Esophagus muscularis mucosa (tissue), 4 donors: Measurements from ENCODE around the gene PUSL1. TPM values are rescaled to one million over a fixed set of nuclear protein-coding genes. Genes with fewer than 3 reads are reported as not detected.
"Not testable (repeated sequence)": the region's sequence is repeated elsewhere in the genome, so short reads cannot be mapped to it uniquely, and the experiment has no call there.

Source experiments
- DNase-seq: peaks from one replicate; pipeline ENCODE4 v3.0.0-alpha.2; 2017; ENCODE audit errors: extremely low spot score
- H3K27ac ChIP-seq, 4 donors: fragments of 200-600 bp; sonication (generic); replicated peaks in 1 of 4; 1 replicate in 3 of 4; 2 replicates in 1 of 4; pipeline ENCODE4 v1.5.1; 2016 to 2019; ENCODE audit warnings: mild to moderate bottlenecking in 1 of 4
- H3K27me3 ChIP-seq, 4 donors: fragments of 200-600 bp; sonication (generic); one replicate each; pipeline versions ENCODE4 v1.5.1 to v1.6.0; 2016 to 2019
- H3K36me3 ChIP-seq, 4 donors: fragments of 200-600 bp; sonication (generic); one replicate each; pipeline ENCODE4 v1.5.1; 2016 to 2019
- H3K4me1 ChIP-seq, 4 donors: fragments of 200-600 bp; sonication (generic); one replicate each; pipeline ENCODE4 v1.5.1; 2016 to 2019
- H3K4me3 ChIP-seq, 4 donors: fragments of 200-600 bp; sonication (generic); 1 replicate in 2 of 4; 2 replicates in 2 of 4; pipeline ENCODE4 v1.5.1; 2016 to 2019; ENCODE audit warnings: mild to moderate bottlenecking in 4 of 4, moderate library complexity in 1 of 4
- H3K9me3 ChIP-seq, 4 donors: fragments of 200-600 bp; sonication (generic); 1 replicate in 3 of 4; 2 replicates in 1 of 4; pipeline ENCODE4 v1.5.1; 2016 to 2019
- EP300 ChIP-seq: sonication (generic); formaldehyde crosslinking; IDR thresholded peaks from one replicate; pipeline ENCODE4 v1.6.1; 2017; ENCODE audit warnings: antibody characterized with exemption
- POLR2A ChIP-seq: fragments of 450-650 bp; IDR thresholded peaks from one replicate; pipeline ENCODE4 v1.6.1; 2017; ENCODE audit warnings: antibody characterized with exemption, moderate library complexity, mild to moderate bottlenecking, low read depth
- POLR2AphosphoS5 ChIP-seq, 2 donors: sonication (generic); formaldehyde crosslinking; IDR thresholded peaks; one replicate each; pipeline ENCODE4 v1.6.1; 2017; ENCODE audit warnings: antibody characterized with exemption in 2 of 2
- whole genome bisulfite sequencing: methylation state at CpG from one replicate; pipeline ENCODE4 v1.1.5; 2018; 5-methylcytosine and 5-hydroxymethylcytosine counted together
- intact Hi-C: fragments of 100-400 bp; cut with DNase I; formaldehyde crosslinking; loops from one replicate; pipeline ENCODE4 v1.15.1; 2023
- total RNA-seq, 4 donors: library from RNA; depleted of rRNA; stranded (reverse); fragments of >200 nt; gene quantifications; one replicate each; pipeline versions ENCODE4 v1.1.0 to v1.2.1, GENCODE V29; 2016
- TF ChIP-seq, protein P1 (sequence below), 3 experiments: fragments of 200-600 bp in 2 of 3; fragments of 450-650 bp in 1 of 3; sonication (generic) in 2 of 3; IDR thresholded peaks; one replicate each; pipeline ENCODE4 v1.5.1; 2017 to 2019; ENCODE audit warnings: antibody characterized with exemption in 3 of 3, mild to moderate bottlenecking in 2 of 3, moderate library complexity in 1 of 3

Gene PUSL1
- total RNA-seq, 4 donors from 2014 or later, result 10.3 to 24.7 (median 21.7) TPM

- DNase-seq, result no peak
- Histone ChIP-seq H3K9me3 (no peaks in the 10 kb centered on the region), H3K4me1 (peaks cover 13 to 60% (median 56%) of the 10 kb centered on the region in 4 donors), H3K27ac (peak overlapping the region; percentile 80 to 84 (median 84)), H3K4me3 (no peak overlapping the region), H3K27me3 (no peaks in the 10 kb centered on the region), H3K36me3 (peaks cover 46 to 80% (median 71%) of the 10 kb centered on the region in 4 donors)
- 71% methylated on average over 12 of the region's 26 CpGs for WGBS
- intact Hi-C loops, result no loop called here
- no peak for TF ChIP-seq POLR2AphosphoS5 (IDR thresholded peaks at IDR 0.05)
- TF ChIP-seq, protein P1, sequence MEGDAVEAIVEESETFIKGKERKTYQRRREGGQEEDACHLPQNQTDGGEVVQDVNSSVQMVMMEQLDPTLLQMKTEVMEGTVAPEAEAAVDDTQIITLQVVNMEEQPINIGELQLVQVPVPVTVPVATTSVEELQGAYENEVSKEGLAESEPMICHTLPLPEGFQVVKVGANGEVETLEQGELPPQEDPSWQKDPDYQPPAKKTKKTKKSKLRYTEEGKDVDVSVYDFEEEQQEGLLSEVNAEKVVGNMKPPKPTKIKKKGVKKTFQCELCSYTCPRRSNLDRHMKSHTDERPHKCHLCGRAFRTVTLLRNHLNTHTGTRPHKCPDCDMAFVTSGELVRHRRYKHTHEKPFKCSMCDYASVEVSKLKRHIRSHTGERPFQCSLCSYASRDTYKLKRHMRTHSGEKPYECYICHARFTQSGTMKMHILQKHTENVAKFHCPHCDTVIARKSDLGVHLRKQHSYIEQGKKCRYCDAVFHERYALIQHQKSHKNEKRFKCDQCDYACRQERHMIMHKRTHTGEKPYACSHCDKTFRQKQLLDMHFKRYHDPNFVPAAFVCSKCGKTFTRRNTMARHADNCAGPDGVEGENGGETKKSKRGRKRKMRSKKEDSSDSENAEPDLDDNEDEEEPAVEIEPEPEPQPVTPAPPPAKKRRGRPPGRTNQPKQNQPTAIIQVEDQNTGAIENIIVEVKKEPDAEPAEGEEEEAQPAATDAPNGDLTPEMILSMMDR (IDR thresholded peaks at IDR 0.05), result no peak
- TF ChIP-seq EP300, result no peak
- no peak for TF ChIP-seq POLR2A
These were observed 7.1 kb downstream of the PUSL1 start for GRCh38 chr1:1315435-1315954.

DNA sequence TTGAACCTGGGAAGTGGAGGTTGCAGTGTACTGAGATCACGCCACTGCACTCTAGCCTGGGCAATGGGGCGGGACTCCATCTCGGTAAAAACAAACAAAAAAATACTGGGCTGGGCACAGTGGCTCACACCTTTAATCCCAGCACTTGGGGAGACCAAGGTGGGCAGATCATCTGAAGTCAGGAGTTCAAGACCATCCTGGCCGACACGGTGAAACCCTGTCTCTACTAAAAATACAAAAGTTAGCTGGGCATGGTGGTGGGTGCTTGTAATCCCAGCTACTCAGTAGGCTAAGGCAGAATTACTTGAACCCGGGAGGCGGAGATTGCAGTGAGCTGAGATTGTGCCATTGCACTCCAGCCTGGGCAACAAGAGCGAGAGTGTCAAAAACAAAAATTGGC, 7.8 kb downstream of the PUSL1 start:
- H3K4me3 ChIP-seq, H3K27me3 ChIP-seq, intact Hi-C loops, H3K9me3 ChIP-seq, DNase-seq: not testable (repeated sequence)
- Histone ChIP-seq H3K4me1 (peaks cover 17 to 67% (median 62%) of the 10 kb centered on the region in 4 donors), H3K36me3 (peaks cover 42 to 80% (median 69%) of the 10 kb centered on the region in 4 donors), H3K27ac (peak overlapping the region; percentile 80 to 84 (median 84))
- WGBS, result 88% methylated on average over 8 of the region's 8 CpGs

GRCh38 chr1:1317420-1317819, 9.0 kb downstream of the PUSL1 start:
- Histone ChIP-seq H3K27me3 (no peaks in the 10 kb centered on the region), H3K9me3 (no peaks in the 10 kb centered on the region), H3K36me3 (peaks cover 31 to 77% (median 60%) of the 10 kb centered on the region in 4 donors), H3K4me3 (no peak overlapping the region), H3K4me1 (peaks cover 28 to 79% (median 74%) of the 10 kb centered on the region in 4 donors), H3K27ac (peak overlapping the region; percentile 80 to 84 (median 84))
- intact Hi-C loops, result no loop called here
- DNase-seq, result no peak
- 75% methylated on average over 6 of the region's 6 CpGs for WGBS
- TF ChIP-seq EP300 (no peak), POLR2AphosphoS5 (IDR thresholded peaks at IDR 0.05) (no peak), POLR2A (no peak)
- TF ChIP-seq, protein P1 (IDR thresholded peaks at IDR 0.05), result no peak

- peaks cover 23 to 73% (median 52%) of the 10 kb centered on the region in 4 donors for H3K36me3 ChIP-seq
- TF ChIP-seq, protein P1 (IDR thresholded peaks at IDR 0.05), result no peak
- peak; percentile 72 for TF ChIP-seq POLR2AphosphoS5 (IDR thresholded peaks at IDR 0.05)
These were observed 9.8 kb downstream of the PUSL1 start for GRCh38 chr1:1318131-1318652.

DNA sequence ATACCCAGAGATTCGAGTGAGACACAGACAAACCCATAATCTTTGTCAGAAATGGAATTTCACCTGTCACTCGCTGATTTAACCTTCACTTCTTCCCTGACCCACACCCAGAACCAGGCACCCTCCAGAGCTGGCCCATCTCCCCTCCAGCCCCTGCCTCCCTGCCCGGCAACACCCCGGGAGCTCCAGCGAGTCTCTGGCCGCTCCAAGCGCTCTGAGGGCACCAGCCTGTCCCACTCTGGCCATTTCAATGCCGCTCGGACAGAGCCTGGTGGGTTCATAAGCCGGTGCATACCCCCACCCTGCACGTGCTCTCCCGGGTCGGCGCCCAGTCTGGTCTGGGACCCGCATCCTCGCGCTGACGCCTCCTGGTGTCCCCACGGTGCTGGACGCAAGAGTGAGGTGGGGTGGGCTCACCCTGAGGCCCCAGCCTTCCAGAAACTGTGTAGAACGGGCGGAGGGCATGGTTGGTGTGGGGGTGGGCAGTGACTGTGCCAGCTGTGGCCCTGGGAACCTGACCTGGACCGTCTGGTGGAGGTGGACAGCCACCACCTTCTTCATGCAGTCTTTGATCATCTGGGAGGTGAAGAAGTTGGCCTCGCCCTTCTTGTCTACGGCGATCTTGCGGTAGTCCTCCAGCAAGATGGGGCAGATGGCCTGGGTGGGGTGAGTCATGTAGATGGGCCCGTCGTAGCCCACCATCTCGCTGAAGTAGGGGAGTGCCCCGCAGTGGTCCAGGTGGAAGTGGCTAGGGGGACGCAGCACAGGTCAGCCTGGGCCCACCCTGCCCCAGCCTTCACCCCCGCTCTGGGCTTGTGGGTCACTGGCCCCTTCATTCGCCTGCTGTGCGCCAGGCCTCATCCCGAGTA, 10.6 kb downstream of the PUSL1 start:
- Histone ChIP-seq H3K36me3 (peaks cover 15 to 65% (median 44%) of the 10 kb centered on the region in 4 donors), H3K9me3 (no peaks in the 10 kb centered on the region), H3K27me3 (no peaks in the 10 kb centered on the region), H3K4me1 (peaks cover 40 to 95% (median 90%) of the 10 kb centered on the region in 4 donors), H3K4me3 (no peak overlapping the region), H3K27ac (peak overlapping the region; percentile 80 to 84 (median 84))
- no peak for TF ChIP-seq POLR2A
- TF ChIP-seq, protein P1 (IDR thresholded peaks at IDR 0.05), result no peak
- TF ChIP-seq EP300, result no peak
- TF ChIP-seq POLR2AphosphoS5 (IDR thresholded peaks at IDR 0.05), result no peak
- no peak for DNase-seq
- intact Hi-C loops, result no loop called here
- 84% methylated on average over 16 of the region's 36 CpGs for WGBS

More at GRCh38 chr1:1318131-1318652, 9.8 kb downstream of the PUSL1 start:
- peaks cover 35 to 87% (median 82%) of the 10 kb centered on the region in 4 donors for H3K4me1 ChIP-seq
- no peaks in the 10 kb centered on the region for H3K9me3 ChIP-seq
- WGBS, result 36% methylated on average over 9 of the region's 9 CpGs
- peak overlapping the region; percentile 80 to 84 (median 84) for H3K27ac ChIP-seq
- no peak overlapping the region for H3K4me3 ChIP-seq
- DNase-seq, result peak; percentile 98
- no peaks in the 10 kb centered on the region for H3K27me3 ChIP-seq
- intact Hi-C loops, result no loop called here
